GM21723 (cell line): ENCODE data around the gene MRPL51.
A peak's percentile ranks its signal among the peaks of the same experiment; 100 is the strongest.
"Not testable (repeated sequence)": the region's sequence is repeated elsewhere in the genome, so short reads cannot be mapped to it uniquely, and the experiment has no call there.

ENCODE experiments used
- ATAC-seq: cut with Tn5 transposase; IDR thresholded peaks from one replicate; pipeline ENCODE4 v1.9.1; 2021; ENCODE audit warnings: mild to moderate bottlenecking, moderate library complexity; ENCODE audit not compliant: unreplicated experiment

The MRPL51 gene

DNA sequence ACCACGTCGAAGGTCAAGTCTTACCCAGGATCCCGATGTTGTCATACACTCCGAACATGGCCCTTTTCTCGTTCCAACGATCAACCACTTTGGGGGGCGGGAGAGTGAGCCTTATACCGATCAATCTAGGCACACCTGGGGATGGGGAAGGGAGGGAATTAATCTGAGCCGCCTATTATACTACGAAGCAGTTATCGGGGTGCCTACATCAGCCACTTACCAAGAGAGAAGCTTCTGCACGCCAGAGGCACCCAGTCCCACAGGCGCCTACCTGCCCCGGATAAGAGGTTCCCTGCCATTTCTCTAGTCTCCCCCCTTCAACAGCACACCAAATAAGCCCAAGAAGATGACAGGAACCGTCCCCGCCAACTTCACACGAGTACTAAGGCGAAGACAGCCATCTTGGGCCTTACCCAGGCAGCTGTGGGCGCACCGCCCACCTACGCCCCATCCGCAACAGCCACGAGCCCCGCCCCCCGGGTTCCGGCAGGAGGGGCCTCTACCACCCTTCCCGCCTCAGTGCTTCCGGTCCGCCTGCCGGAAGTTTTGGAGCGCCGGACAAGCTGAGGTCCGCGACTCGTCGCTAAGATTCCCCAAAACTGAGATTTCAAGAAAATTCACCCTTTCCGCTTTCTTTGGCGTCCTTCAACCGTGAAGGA, at the start of gene MRPL51:
Gene MRPL51, minus strand, starts transcription at position 425 of the 659 bp plus-strand sequence. Its CDS starts 126 bp downstream, at position 299.
- ATAC-seq = peak; percentile 73

DNA sequence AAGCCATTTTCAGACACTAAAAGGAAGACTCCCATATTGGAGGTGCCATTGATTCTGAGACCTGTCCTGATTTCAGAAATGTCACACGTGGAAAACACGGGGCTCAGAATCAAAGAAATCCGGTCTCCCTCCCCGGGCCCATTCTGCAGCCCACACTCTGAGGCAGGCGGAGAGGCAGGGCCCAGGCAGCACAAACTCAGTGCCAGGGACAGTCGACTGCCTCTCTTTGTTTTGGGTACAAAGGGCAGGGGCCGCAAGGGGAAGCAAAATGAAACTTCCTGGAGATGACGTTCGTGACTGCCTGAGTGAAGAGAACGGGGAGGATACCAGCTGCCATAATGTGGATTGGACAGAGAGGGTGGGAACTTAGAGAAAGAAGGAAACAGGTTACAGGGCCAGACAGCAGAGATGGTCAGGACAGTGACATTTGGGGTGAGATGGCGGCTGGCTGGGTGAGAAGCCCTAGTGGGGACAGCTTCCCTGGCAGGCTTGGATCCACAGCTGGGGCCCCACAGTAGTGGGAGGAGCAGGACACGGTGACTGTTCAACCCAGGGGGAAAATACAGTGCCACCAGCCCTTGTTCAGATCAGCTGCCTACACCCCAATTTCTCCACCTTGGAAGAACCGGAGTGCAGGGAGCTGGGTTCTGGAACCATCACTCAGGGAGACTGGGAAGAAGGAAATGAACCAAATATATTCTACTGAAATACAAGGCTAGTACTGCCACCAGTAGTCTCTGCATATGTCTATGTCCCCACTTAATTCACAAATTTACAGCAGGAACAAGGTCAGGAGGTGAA, 49.3 kb upstream of the MRPL51 start:
- no peak for ATAC-seq

GRCh38 chr12:6541371-6542165, 48.5 kb upstream of the MRPL51 start:
- ATAC-seq = no peak

- peak; percentile 32 for ATAC-seq
These were observed 47.3 kb upstream of the MRPL51 start for GRCh38 chr12:6540181-6540877.

DNA sequence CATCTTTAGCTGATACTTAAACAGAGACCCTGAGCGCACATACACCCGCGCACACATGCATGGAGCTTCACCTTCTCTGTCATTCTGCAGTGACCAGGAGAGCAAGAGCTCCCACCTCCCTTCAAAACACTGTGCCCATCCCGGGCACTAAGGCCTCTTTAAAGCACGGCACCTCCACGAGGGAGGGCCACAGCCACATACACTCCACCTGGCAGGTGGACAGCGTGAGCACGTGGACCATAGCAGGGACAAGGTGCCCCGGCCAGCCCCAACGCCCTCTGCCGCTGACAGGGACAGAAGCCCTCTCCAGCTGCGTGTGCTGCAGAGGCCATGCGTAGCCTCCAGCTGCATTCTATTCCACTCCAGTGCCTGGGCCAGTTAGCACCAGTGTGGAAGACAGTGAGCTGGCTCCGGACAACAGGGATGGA, 46.7 kb upstream of the MRPL51 start:
- no peak for ATAC-seq

GRCh38 chr12:6539314-6539682, 46.2 kb upstream of the MRPL51 start:
- ATAC-seq = no peak

GRCh38 chr12:6538420-6539313, 45.6 kb upstream of the MRPL51 start:
- ATAC-seq = no peak

DNA sequence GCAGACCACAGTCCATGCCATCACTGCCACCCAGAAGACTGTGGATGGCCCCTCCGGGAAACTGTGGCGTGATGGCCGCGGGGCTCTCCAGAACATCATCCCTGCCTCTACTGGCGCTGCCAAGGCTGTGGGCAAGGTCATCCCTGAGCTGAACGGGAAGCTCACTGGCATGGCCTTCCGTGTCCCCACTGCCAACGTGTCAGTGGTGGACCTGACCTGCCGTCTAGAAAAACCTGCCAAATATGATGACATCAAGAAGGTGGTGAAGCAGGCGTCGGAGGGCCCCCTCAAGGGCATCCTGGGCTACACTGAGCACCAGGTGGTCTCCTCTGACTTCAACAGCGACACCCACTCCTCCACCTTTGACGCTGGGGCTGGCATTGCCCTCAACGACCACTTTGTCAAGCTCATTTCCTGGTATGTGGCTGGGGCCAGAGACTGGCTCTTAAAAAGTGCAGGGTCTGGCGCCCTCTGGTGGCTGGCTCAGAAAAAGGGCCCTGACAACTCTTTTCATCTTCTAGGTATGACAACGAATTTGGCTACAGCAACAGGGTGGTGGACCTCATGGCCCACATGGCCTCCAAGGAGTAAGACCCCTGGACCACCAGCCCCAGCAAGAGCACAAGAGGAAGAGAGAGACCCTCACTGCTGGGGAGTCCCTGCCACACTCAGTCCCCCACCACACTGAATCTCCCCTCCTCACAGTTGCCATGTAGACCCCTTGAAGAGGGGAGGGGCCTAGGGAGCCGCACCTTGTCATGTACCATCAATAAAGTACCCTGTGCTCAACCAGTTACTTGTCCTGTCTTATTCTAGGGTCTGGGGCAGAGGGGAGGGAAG, 44.7 kb upstream of the MRPL51 start:
- ATAC-seq = not testable (repeated sequence)

GRCh38 chr12:6536894-6537579, 44.0 kb upstream of the MRPL51 start:
- no peak for ATAC-seq

DNA sequence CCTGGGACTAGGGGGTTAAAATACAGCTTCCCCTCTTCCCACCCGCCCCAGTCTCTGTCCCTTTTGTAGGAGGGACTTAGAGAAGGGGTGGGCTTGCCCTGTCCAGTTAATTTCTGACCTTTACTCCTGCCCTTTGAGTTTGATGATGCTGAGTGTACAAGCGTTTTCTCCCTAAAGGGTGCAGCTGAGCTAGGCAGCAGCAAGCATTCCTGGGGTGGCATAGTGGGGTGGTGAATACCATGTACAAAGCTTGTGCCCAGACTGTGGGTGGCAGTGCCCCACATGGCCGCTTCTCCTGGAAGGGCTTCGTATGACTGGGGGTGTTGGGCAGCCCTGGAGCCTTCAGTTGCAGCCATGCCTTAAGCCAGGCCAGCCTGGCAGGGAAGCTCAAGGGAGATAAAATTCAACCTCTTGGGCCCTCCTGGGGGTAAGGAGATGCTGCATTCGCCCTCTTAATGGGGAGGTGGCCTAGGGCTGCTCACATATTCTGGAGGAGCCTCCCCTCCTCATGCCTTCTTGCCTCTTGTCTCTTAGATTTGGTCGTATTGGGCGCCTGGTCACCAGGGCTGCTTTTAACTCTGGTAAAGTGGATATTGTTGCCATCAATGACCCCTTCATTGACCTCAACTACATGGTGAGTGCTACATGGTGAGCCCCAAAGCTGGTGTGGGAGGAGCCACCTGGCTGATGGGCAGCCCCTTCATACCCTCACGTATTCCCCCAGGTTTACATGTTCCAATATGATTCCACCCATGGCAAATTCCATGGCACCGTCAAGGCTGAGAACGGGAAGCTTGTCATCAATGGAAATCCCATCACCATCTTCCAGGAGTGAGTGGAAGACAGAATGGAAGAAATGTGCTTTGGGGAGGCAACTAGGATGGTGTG, 43.1 kb upstream of the MRPL51 start:
- no peak for ATAC-seq

GRCh38 chr12:6535697-6535946, 42.6 kb upstream of the MRPL51 start:
- no peak for ATAC-seq

- no peak for ATAC-seq
These were observed 42.1 kb upstream of the MRPL51 start for GRCh38 chr12:6534945-6535696.

DNA sequence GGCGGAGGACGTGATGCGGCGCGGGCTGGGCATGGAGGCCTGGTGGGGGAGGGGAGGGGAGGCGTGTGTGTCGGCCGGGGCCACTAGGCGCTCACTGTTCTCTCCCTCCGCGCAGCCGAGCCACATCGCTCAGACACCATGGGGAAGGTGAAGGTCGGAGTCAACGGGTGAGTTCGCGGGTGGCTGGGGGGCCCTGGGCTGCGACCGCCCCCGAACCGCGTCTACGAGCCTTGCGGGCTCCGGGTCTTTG, 41.6 kb upstream of the MRPL51 start:
- no peak for ATAC-seq

DNA sequence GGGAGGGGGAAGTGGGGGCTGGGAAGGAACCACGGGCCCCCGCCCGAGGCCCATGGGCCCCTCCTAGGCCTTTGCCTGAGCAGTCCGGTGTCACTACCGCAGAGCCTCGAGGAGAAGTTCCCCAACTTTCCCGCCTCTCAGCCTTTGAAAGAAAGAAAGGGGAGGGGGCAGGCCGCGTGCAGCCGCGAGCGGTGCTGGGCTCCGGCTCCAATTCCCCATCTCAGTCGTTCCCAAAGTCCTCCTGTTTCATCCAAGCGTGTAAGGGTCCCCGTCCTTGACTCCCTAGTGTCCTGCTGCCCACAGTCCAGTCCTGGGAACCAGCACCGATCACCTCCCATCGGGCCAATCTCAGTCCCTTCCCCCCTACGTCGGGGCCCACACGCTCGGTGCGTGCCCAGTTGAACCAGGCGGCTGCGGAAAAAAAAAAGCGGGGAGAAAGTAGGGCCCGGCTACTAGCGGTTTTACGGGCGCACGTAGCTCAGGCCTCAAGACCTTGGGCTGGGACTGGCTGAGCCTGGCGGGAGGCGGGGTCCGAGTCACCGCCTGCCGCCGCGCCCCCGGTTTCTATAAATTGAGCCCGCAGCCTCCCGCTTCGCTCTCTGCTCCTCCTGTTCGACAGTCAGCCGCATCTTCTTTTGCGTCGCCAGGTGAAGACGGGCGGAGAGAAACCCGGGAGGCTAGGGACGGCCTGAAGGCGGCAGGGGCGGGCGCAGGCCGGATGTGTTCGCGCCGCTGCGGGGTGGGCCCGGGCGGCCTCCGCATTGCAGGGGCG, 41.0 kb upstream of the MRPL51 start, which contains the start of gene GAPDH:
Gene GAPDH, plus strand, starts transcription at position 595 of the 772 bp plus-strand sequence. CDS start 316 bp downstream, outside the sequence.
- ATAC-seq = peak; percentile 65

DNA sequence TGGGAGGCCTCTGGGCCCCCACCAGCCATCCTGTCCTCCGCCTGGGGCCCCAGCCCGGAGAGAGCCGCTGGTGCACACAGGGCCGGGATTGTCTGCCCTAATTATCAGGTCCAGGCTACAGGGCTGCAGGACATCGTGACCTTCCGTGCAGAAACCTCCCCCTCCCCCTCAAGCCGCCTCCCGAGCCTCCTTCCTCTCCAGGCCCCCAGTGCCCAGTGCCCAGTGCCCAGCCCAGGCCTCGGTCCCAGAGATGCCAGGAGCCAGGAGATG, 40.5 kb upstream of the MRPL51 start:
- no peak for ATAC-seq

DNA sequence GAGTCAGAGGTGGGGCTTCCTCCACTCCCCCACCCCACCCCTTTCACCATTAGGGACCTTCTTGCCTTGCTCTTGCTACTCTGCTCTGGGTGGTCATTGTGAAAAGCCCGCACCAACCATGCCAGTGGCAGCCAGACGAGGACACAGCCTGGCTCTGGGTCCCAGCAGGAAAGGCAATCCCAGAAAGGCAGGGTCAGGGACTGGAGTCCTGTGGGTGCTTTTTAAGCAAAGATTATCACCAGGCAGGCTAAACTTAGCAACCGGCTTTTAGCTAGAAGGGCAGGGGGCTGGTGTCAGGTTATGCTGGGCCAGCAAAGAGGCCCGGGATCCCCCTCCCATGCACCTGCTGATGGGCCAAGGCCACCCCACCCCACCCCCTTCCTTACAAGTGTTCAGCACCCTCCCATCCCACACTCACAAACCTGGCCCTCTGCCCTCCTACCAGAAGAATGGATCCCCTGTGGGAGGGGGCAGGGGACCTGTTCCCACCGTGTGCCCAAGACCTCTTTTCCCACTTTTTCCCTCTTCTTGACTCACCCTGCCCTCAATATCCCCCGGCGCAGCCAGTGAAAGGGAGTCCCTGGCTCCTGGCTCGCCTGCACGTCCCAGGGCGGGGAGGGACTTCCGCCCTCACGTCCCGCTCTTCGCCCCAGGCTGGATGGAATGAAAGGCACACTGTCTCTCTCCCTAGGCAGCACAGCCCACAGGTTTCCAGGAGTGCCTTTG, 40.0 kb upstream of the MRPL51 start:
- peak; percentile 20 for ATAC-seq
